ENCODE results near the gene CDK5RAP2.

GRCh38 chr9:120378680-120379079 lies 201.3 kb downstream of the CDK5RAP2 start:
- no peak for TF ChIP-seq EZH2phosphoT487 (IDR thresholded peaks at IDR 0.05; ENCODE audit: low read depth)
- TF ChIP-seq, protein P1, sequence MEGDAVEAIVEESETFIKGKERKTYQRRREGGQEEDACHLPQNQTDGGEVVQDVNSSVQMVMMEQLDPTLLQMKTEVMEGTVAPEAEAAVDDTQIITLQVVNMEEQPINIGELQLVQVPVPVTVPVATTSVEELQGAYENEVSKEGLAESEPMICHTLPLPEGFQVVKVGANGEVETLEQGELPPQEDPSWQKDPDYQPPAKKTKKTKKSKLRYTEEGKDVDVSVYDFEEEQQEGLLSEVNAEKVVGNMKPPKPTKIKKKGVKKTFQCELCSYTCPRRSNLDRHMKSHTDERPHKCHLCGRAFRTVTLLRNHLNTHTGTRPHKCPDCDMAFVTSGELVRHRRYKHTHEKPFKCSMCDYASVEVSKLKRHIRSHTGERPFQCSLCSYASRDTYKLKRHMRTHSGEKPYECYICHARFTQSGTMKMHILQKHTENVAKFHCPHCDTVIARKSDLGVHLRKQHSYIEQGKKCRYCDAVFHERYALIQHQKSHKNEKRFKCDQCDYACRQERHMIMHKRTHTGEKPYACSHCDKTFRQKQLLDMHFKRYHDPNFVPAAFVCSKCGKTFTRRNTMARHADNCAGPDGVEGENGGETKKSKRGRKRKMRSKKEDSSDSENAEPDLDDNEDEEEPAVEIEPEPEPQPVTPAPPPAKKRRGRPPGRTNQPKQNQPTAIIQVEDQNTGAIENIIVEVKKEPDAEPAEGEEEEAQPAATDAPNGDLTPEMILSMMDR (IDR thresholded peaks at IDR 0.05; ENCODE audit: low read depth, low read length): no peak
